ENCODE data around the gene CAPG.

- TF ChIP-seq CTCF (IDR thresholded peaks at IDR 0.05): no peak
- no peak for TF ChIP-seq RORB (CRISPR knock-in tag; IDR thresholded peaks at IDR 0.05)
- no peak for TF ChIP-seq NR1H2 (CRISPR knock-in tag; IDR thresholded peaks at IDR 0.05)
- no peak for TF ChIP-seq HMGA2 (CRISPR knock-in tag; IDR thresholded peaks at IDR 0.05)
- no peak for TF ChIP-seq ESRRA (CRISPR knock-in tag; IDR thresholded peaks at IDR 0.05; ENCODE audit: borderline replicate concordance)
- no peak for TF ChIP-seq E2F1 (CRISPR knock-in tag; IDR thresholded peaks at IDR 0.05)
- TF ChIP-seq ATF3 (CRISPR knock-in tag; conservative IDR thresholded peaks at IDR 0.05): no peak
Observed at GRCh38 chr2:85410584-85411404, 628 bp upstream of the CAPG start.

Measured in WTC11 (cell line).